ENCODE data around the gene WFDC2.

WFDC2 gene

GRCh38 chr20:45489083-45489531, 19.6 kb downstream of the WFDC2 start:
- H3K27me3 ChIP-seq (ENCODE audit: insufficient read depth, low read depth), result no peaks in the 10 kb centered on the region
- TF ChIP-seq, protein P1, sequence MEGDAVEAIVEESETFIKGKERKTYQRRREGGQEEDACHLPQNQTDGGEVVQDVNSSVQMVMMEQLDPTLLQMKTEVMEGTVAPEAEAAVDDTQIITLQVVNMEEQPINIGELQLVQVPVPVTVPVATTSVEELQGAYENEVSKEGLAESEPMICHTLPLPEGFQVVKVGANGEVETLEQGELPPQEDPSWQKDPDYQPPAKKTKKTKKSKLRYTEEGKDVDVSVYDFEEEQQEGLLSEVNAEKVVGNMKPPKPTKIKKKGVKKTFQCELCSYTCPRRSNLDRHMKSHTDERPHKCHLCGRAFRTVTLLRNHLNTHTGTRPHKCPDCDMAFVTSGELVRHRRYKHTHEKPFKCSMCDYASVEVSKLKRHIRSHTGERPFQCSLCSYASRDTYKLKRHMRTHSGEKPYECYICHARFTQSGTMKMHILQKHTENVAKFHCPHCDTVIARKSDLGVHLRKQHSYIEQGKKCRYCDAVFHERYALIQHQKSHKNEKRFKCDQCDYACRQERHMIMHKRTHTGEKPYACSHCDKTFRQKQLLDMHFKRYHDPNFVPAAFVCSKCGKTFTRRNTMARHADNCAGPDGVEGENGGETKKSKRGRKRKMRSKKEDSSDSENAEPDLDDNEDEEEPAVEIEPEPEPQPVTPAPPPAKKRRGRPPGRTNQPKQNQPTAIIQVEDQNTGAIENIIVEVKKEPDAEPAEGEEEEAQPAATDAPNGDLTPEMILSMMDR (conservative IDR thresholded peaks at IDR 0.05; ENCODE audit: low read depth, low read length), result no peak
- H3K4me1 ChIP-seq (ENCODE audit: low read depth, poor library complexity, severe bottlenecking), result no peaks in the 10 kb centered on the region
- no peaks in the 10 kb centered on the region for H4K20me1 ChIP-seq (ENCODE audit: insufficient read depth)
- H3K4me3 ChIP-seq (IDR thresholded peaks at IDR 0.05; ENCODE audit: insufficient read depth, low read depth, low read length), result no peak overlapping the region
- no peak overlapping the region for H3K4me2 ChIP-seq
- no peak overlapping the region for H3K9ac ChIP-seq
- H3K27ac ChIP-seq, result no peak overlapping the region
- H3K79me2 ChIP-seq (ENCODE audit: insufficient read depth, low read depth), result no peaks in the 10 kb centered on the region
- H2AFZ ChIP-seq (ENCODE audit: low read depth), result no peak overlapping the region
- no peaks in the 10 kb centered on the region for H3K36me3 ChIP-seq (ENCODE audit: insufficient read depth)

DNA sequence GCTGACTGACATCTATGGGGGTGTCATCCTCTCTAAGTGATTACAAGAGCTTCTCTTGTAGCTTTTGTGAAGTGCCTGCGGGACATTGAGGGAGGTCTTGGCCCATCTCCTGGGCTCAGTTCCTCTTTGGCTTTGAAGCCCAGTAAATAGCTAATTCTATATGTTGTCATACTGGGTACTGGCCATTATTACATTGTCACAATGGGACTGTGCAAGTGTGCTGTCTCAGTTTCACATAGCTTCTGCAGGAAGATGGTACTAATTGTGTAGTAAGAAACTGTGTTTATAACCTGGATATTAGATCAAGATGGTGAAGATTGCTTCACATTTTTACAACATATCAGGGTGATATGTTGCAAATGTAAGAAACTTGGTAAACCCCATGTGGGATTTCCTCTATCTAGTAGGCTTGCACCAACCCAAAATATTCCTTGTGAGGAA, 26.0 kb downstream of the WFDC2 start:
- H3K4me2 ChIP-seq, result no peak overlapping the region

GRCh38 chr20:45496166-45496565, 26.6 kb downstream of the WFDC2 start:
- Histone ChIP-seq H3K27me3 (ENCODE audit: insufficient read depth, low read depth) (no peaks in the 10 kb centered on the region), H3K27ac (no peak overlapping the region), H3K4me3 (IDR thresholded peaks at IDR 0.05; ENCODE audit: insufficient read depth, low read depth, low read length) (no peak overlapping the region), H3K79me2 (ENCODE audit: insufficient read depth, low read depth) (no peaks in the 10 kb centered on the region), H4K20me1 (ENCODE audit: insufficient read depth) (no peaks in the 10 kb centered on the region), H3K36me3 (ENCODE audit: insufficient read depth) (no peaks in the 10 kb centered on the region), H3K4me1 (ENCODE audit: low read depth, poor library complexity, severe bottlenecking) (no peaks in the 10 kb centered on the region), H3K4me2 (no peak overlapping the region), H2AFZ (ENCODE audit: low read depth) (no peak overlapping the region), H3K9ac (no peak overlapping the region)
- TF ChIP-seq, protein P1 (conservative IDR thresholded peaks at IDR 0.05; ENCODE audit: low read depth, low read length), result no peak

More for the DNA sequence above, 26.0 kb downstream of the WFDC2 start:
- Histone ChIP-seq H3K79me2 (ENCODE audit: insufficient read depth, low read depth) (no peaks in the 10 kb centered on the region), H3K27me3 (ENCODE audit: insufficient read depth, low read depth) (no peaks in the 10 kb centered on the region), H3K4me3 (IDR thresholded peaks at IDR 0.05; ENCODE audit: insufficient read depth, low read depth, low read length) (no peak overlapping the region), H3K27ac (no peak overlapping the region), H2AFZ (ENCODE audit: low read depth) (no peak overlapping the region), H3K9ac (no peak overlapping the region), H3K36me3 (ENCODE audit: insufficient read depth) (no peaks in the 10 kb centered on the region), H3K4me1 (ENCODE audit: low read depth, poor library complexity, severe bottlenecking) (no peaks in the 10 kb centered on the region), H4K20me1 (ENCODE audit: insufficient read depth) (no peaks in the 10 kb centered on the region)
- TF ChIP-seq, protein P1 (conservative IDR thresholded peaks at IDR 0.05; ENCODE audit: low read depth, low read length), result no peak

DNA sequence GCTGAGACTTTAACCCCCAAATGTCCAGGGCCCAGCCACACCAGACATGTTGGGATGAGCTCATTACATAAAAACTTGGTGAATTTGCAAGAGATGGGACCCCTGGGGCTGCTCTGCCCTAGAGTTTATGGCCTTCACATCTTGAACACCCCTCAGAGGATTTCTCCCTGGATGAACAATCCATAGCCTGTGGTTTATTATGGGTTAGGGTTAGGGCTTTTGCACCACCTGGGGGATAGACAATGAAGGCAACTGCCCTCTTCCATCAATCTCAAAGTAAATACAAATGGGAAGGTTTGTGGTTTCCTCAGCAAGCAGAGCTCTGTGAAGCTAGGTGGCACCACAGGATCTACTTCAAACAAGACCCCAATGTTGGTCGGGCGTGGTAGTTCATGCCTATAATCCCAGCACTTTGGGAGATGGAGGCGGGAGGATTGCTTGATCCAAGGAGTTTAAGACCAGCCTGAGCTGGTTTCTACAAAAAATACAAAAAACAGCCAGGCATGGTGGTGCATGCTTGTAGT, 28.5 kb downstream of the WFDC2 start:
- H3K36me3 ChIP-seq (ENCODE audit: insufficient read depth), result no peaks in the 10 kb centered on the region
- H4K20me1 ChIP-seq (ENCODE audit: insufficient read depth), result no peaks in the 10 kb centered on the region
- H2AFZ ChIP-seq (ENCODE audit: low read depth), result no peak overlapping the region
- H3K27me3 ChIP-seq (ENCODE audit: insufficient read depth, low read depth), result no peaks in the 10 kb centered on the region
- no peak overlapping the region for H3K9ac ChIP-seq
- H3K79me2 ChIP-seq (ENCODE audit: insufficient read depth, low read depth), result no peaks in the 10 kb centered on the region
- no peak overlapping the region for H3K4me2 ChIP-seq
- no peaks in the 10 kb centered on the region for H3K4me1 ChIP-seq (ENCODE audit: low read depth, poor library complexity, severe bottlenecking)
- TF ChIP-seq, protein P1 (conservative IDR thresholded peaks at IDR 0.05; ENCODE audit: low read depth, low read length), result no peak
- H3K4me3 ChIP-seq (IDR thresholded peaks at IDR 0.05; ENCODE audit: insufficient read depth, low read depth, low read length), result no peak overlapping the region
- no peak overlapping the region for H3K27ac ChIP-seq
